SU-DHL-6 (cell line): ENCODE measurements around the gene ATP8A2.

ENCODE experiments used
- EZH2phosphoT487 ChIP-seq: fragments of 200-600 bp; sonication (generic), shearing (Covaris generic); conservative IDR thresholded peaks from 2 replicates; pipeline ENCODE4 v1.6.1; 2018; ENCODE audit warnings: mild to moderate bottlenecking, antibody characterized with exemption, low read length, moderate library complexity, mixed read lengths
- TF ChIP-seq, protein P1 (sequence below): fragments of 200-600 bp; sonication (generic); IDR thresholded peaks from one replicate; pipeline ENCODE4 v1.5.1; 2017; ENCODE audit warnings: antibody characterized with exemption, mild to moderate bottlenecking, low read length, moderate library complexity; ENCODE audit not compliant: insufficient read depth, poor library complexity, severe bottlenecking

DNA sequence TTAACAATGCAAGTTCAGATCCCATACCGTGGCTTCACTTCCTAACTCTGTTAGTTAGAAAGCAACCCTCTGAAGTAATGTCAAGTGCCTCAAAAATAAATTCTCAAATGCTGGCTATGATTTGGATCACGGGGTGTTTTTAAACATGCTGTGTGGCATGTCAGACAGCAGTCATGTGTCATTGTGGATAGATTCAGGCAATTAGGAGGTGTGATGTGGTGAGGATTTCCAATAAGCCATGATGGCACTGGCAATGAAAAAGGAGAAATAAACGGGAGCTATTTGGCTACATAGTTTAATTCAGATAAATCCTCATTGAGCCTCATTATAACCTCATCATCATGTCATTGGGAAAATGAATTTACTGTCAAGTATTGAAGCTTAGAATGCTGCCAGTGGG, 130.3 kb downstream of the ATP8A2 start:
- TF ChIP-seq EZH2phosphoT487: no peak
- TF ChIP-seq, protein P1, sequence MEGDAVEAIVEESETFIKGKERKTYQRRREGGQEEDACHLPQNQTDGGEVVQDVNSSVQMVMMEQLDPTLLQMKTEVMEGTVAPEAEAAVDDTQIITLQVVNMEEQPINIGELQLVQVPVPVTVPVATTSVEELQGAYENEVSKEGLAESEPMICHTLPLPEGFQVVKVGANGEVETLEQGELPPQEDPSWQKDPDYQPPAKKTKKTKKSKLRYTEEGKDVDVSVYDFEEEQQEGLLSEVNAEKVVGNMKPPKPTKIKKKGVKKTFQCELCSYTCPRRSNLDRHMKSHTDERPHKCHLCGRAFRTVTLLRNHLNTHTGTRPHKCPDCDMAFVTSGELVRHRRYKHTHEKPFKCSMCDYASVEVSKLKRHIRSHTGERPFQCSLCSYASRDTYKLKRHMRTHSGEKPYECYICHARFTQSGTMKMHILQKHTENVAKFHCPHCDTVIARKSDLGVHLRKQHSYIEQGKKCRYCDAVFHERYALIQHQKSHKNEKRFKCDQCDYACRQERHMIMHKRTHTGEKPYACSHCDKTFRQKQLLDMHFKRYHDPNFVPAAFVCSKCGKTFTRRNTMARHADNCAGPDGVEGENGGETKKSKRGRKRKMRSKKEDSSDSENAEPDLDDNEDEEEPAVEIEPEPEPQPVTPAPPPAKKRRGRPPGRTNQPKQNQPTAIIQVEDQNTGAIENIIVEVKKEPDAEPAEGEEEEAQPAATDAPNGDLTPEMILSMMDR: no peak
